ENCODE data around the gene NFATC1.

Gene NFATC1

DNA sequence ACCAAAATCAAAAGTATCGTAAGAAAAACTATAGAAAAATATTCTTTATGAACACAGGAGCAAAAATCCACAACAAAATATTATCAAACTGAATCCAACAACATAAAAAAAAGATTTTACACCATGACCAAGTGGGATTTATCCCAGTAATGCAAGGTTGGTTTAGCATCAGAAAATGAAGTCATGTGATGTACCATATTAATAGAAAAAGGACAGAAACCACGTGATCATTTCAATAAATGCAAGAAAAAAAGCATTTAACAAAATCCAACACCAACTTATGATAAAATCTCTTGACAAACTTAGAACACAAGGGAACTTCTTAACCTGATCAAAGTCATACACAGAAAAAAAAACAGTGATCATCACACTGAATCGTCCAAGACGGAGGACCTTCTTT is 105.3 kb downstream of the NFATC1 start:
- no peak overlapping the region for H2BK15ac ChIP-seq (ENCODE audit: low read length)
- no peak overlapping the region for H3K18ac ChIP-seq (ENCODE audit: low read length)
- no peak overlapping the region for H3K4ac ChIP-seq (ENCODE audit: low read length)
- no peak overlapping the region for H2BK12ac ChIP-seq (ENCODE audit: low read length)
- no peak for DNase-seq (ENCODE audit: low spot score)
- WGBS, 2 donors (ENCODE audit: extremely low coverage in 2 of 2, insufficient read length in 2 of 2, insufficient replicate concordance in 1 of 2), result no CpG with 5 or more reads among the region's 4 CpGs
- no peak overlapping the region for H3K4me2 ChIP-seq (ENCODE audit: insufficient read depth, low read length, poor library complexity, severe bottlenecking)
- H4K91ac ChIP-seq (ENCODE audit: low read depth, low read length, poor library complexity), result no peak overlapping the region
- H2BK120ac ChIP-seq (ENCODE audit: low read depth, low read length), result no peak overlapping the region
- H3K27ac ChIP-seq (replicated peaks; ENCODE audit: low read length), result no peak overlapping the region
- H3K23ac ChIP-seq (ENCODE audit: low read depth, low read length, poor library complexity), result no peak overlapping the region
- H4K8ac ChIP-seq (ENCODE audit: low read depth, low read length), result no peak overlapping the region
- H3K4me1 ChIP-seq (ENCODE audit: control insufficient read depth in 2 of 2, insufficient read depth in 1 of 2, low read depth in 1 of 2, low read length in 2 of 2), result no peaks in the 10 kb centered on the region
- H3K27me3 ChIP-seq (ENCODE audit: control insufficient read depth in 3 of 3, insufficient read depth in 3 of 3, low read depth in 1 of 3, low read length in 3 of 3), result peaks cover 0 to 3% (median 0%) of the 10 kb centered on the region in 3 experiments
- no peak overlapping the region for H2AK5ac ChIP-seq (ENCODE audit: low read depth, low read length)
- peaks cover 4 to 10% of the 10 kb centered on the region in 2 donors for H3K9me3 ChIP-seq (replicated peaks in 1 of 2; ENCODE audit: control insufficient read depth in 2 of 2, insufficient read depth in 1 of 2, low read depth in 1 of 2, low read length in 2 of 2)
- H3K79me1 ChIP-seq (ENCODE audit: low read depth, low read length), result no peaks in the 10 kb centered on the region
- no peak overlapping the region for H3K9ac ChIP-seq (ENCODE audit: low read depth, low read length, poor library complexity)
- H2AFZ ChIP-seq (ENCODE audit: low read length), result no peak overlapping the region
- no peak overlapping the region for H3K4me3 ChIP-seq (ENCODE audit: low read length in 2 of 2)
- no peak overlapping the region for H2BK5ac ChIP-seq (ENCODE audit: low read length)
- no peak overlapping the region for H3K14ac ChIP-seq (ENCODE audit: low read length)
- H3K36me3 ChIP-seq (replicated peaks in 1 of 2; ENCODE audit: control insufficient read depth in 2 of 2, insufficient read depth in 2 of 2, low read length in 2 of 2), result no peaks in the 10 kb centered on the region

DNA sequence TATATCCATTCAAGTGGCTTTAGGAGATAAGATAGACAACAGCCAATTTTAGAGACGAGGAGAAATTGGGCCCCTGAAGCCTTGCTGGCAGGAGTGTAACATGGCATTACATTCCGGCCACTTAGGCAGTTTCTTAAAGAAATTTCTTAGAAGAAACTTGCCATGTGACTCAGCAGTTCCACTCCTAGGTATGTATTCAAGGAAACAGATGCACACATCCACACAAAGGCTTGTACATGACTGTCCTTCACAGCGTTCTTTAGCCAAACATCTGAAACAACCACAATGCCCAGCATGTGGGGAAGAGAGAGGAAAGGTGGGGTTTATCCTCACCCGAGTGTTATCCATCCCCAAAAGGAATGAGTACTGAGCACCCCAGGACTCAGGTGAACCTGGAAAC is 107.1 kb downstream of the NFATC1 start:
- Histone ChIP-seq H2AFZ (ENCODE audit: low read length) (no peak overlapping the region), H2BK5ac (ENCODE audit: low read length) (no peak overlapping the region), H3K36me3 (replicated peaks in 1 of 2; ENCODE audit: control insufficient read depth in 2 of 2, insufficient read depth in 2 of 2, low read length in 2 of 2) (no peaks in the 10 kb centered on the region), H3K9ac (ENCODE audit: low read depth, low read length, poor library complexity) (no peak overlapping the region), H3K4ac (ENCODE audit: low read length) (no peak overlapping the region), H3K18ac (ENCODE audit: low read length) (no peak overlapping the region), H2BK120ac (ENCODE audit: low read depth, low read length) (no peak overlapping the region), H3K9me3 (replicated peaks in 1 of 2; ENCODE audit: control insufficient read depth in 2 of 2, insufficient read depth in 1 of 2, low read depth in 1 of 2, low read length in 2 of 2) (peaks cover 2 to 10% of the 10 kb centered on the region in 2 donors), H3K79me1 (ENCODE audit: low read depth, low read length) (no peaks in the 10 kb centered on the region), H3K4me2 (ENCODE audit: insufficient read depth, low read length, poor library complexity, severe bottlenecking) (no peak overlapping the region), H3K27ac (replicated peaks; ENCODE audit: low read length) (no peak overlapping the region), H4K8ac (ENCODE audit: low read depth, low read length) (no peak overlapping the region), H3K4me3 (ENCODE audit: low read length in 2 of 2) (no peak overlapping the region), H3K14ac (ENCODE audit: low read length) (no peak overlapping the region), H2BK12ac (ENCODE audit: low read length) (no peak overlapping the region), H2BK15ac (ENCODE audit: low read length) (no peak overlapping the region), H2AK5ac (ENCODE audit: low read depth, low read length) (no peak overlapping the region), H3K27me3 (ENCODE audit: control insufficient read depth in 3 of 3, insufficient read depth in 3 of 3, low read depth in 1 of 3, low read length in 3 of 3) (peaks cover 0 to 8% (median 3%) of the 10 kb centered on the region in 3 experiments), H3K23ac (ENCODE audit: low read depth, low read length, poor library complexity) (no peak overlapping the region), H4K91ac (ENCODE audit: low read depth, low read length, poor library complexity) (no peak overlapping the region), H3K4me1 (ENCODE audit: control insufficient read depth in 2 of 2, insufficient read depth in 1 of 2, low read depth in 1 of 2, low read length in 2 of 2) (peaks cover 3 to 12% of the 10 kb centered on the region in 2 donors)
- DNase-seq (ENCODE audit: low spot score), result no peak
- WGBS, 2 donors (ENCODE audit: extremely low coverage in 2 of 2, insufficient read length in 2 of 2, insufficient replicate concordance in 1 of 2), result no CpG with 5 or more reads among the region's 4 CpGs

DNA sequence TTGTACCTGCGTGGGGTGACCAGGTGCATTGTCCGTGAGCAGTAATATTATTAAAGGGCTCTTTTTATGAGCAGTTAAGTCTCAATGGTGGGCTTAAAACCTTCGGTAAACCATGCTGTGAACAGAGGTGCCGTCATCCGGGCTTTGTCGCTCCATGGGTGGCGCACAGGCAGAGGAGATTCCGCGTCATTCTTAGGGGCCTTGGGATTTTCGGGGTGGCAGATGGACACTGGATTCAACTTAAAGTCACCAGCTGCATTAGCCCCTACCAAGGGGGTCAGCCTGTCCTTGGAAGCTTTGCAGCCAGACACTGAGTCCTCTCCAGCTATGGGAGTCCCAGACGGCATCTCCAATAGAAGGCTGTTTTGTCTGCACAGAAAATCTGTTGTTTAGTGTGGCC is 107.7 kb downstream of the NFATC1 start:
- Histone ChIP-seq H3K27ac (replicated peaks; ENCODE audit: low read length) (no peak overlapping the region), H3K4ac (ENCODE audit: low read length) (no peak overlapping the region), H2BK120ac (ENCODE audit: low read depth, low read length) (no peak overlapping the region), H3K18ac (ENCODE audit: low read length) (no peak overlapping the region), H3K36me3 (replicated peaks in 1 of 2; ENCODE audit: control insufficient read depth in 2 of 2, insufficient read depth in 2 of 2, low read length in 2 of 2) (no peaks in the 10 kb centered on the region), H3K23ac (ENCODE audit: low read depth, low read length, poor library complexity) (no peak overlapping the region), H3K79me1 (ENCODE audit: low read depth, low read length) (no peaks in the 10 kb centered on the region), H2AK5ac (ENCODE audit: low read depth, low read length) (no peak overlapping the region), H4K91ac (ENCODE audit: low read depth, low read length, poor library complexity) (no peak overlapping the region), H3K14ac (ENCODE audit: low read length) (no peak overlapping the region), H3K27me3 (ENCODE audit: control insufficient read depth in 3 of 3, insufficient read depth in 3 of 3, low read depth in 1 of 3, low read length in 3 of 3) (peaks cover 0 to 12% (median 3%) of the 10 kb centered on the region in 3 experiments), H2BK12ac (ENCODE audit: low read length) (no peak overlapping the region), H3K4me2 (ENCODE audit: insufficient read depth, low read length, poor library complexity, severe bottlenecking) (no peak overlapping the region), H4K8ac (ENCODE audit: low read depth, low read length) (no peak overlapping the region), H2AFZ (ENCODE audit: low read length) (no peak overlapping the region), H2BK5ac (ENCODE audit: low read length) (no peak overlapping the region), H3K4me3 (ENCODE audit: low read length in 2 of 2) (no peak overlapping the region), H3K9me3 (replicated peaks in 1 of 2; ENCODE audit: control insufficient read depth in 2 of 2, insufficient read depth in 1 of 2, low read depth in 1 of 2, low read length in 2 of 2) (peaks cover 2 to 8% of the 10 kb centered on the region in 2 donors), H3K4me1 (ENCODE audit: control insufficient read depth in 2 of 2, insufficient read depth in 1 of 2, low read depth in 1 of 2, low read length in 2 of 2) (peaks cover 3 to 15% of the 10 kb centered on the region in 2 donors), H2BK15ac (ENCODE audit: low read length) (no peak overlapping the region), H3K9ac (ENCODE audit: low read depth, low read length, poor library complexity) (no peak overlapping the region)
- DNase-seq (ENCODE audit: low spot score), result no peak
- WGBS, 2 donors (ENCODE audit: extremely low coverage in 2 of 2, insufficient read length in 2 of 2, insufficient replicate concordance in 1 of 2), result no CpG with 5 or more reads among the region's 11 CpGs

DNA sequence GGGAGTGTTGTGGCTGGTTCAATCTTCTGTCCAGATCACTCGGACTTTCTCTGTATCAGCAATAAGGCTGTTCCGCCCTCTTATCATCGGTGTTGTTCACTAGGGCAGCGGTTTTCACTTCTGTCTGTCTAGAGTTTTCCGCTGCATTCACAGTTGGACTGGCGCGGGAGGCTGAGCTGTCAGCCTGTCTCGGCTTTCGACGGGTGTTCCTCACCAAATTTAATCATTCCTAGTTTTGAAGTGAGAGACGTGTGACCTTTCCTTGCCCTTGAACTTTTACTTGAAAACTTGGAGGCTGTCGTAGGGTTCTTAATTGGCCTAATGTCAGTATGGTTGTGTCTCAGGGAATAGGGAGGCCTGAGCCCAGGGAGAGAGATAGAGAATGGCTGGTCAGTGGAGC is 108.3 kb downstream of the NFATC1 start:
- Histone ChIP-seq H2BK5ac (ENCODE audit: low read length) (no peak overlapping the region), H3K4ac (ENCODE audit: low read length) (no peak overlapping the region), H3K18ac (ENCODE audit: low read length) (no peak overlapping the region), H4K8ac (ENCODE audit: low read depth, low read length) (no peak overlapping the region), H3K4me2 (ENCODE audit: insufficient read depth, low read length, poor library complexity, severe bottlenecking) (no peak overlapping the region), H3K14ac (ENCODE audit: low read length) (no peak overlapping the region), H2AK5ac (ENCODE audit: low read depth, low read length) (no peak overlapping the region), H2BK15ac (ENCODE audit: low read length) (no peak overlapping the region), H3K27me3 (ENCODE audit: control insufficient read depth in 3 of 3, insufficient read depth in 3 of 3, low read depth in 1 of 3, low read length in 3 of 3) (peaks cover 0 to 15% (median 3%) of the 10 kb centered on the region in 3 experiments), H2AFZ (ENCODE audit: low read length) (no peak overlapping the region), H3K27ac (replicated peaks; ENCODE audit: low read length) (no peak overlapping the region), H3K4me1 (ENCODE audit: control insufficient read depth in 2 of 2, insufficient read depth in 1 of 2, low read depth in 1 of 2, low read length in 2 of 2) (peaks cover 3 to 17% of the 10 kb centered on the region in 2 donors), H3K36me3 (replicated peaks in 1 of 2; ENCODE audit: control insufficient read depth in 2 of 2, insufficient read depth in 2 of 2, low read length in 2 of 2) (no peaks in the 10 kb centered on the region), H2BK12ac (ENCODE audit: low read length) (no peak overlapping the region), H4K91ac (ENCODE audit: low read depth, low read length, poor library complexity) (no peak overlapping the region), H3K9ac (ENCODE audit: low read depth, low read length, poor library complexity) (no peak overlapping the region), H3K4me3 (ENCODE audit: low read length in 2 of 2) (no peak overlapping the region), H3K79me1 (ENCODE audit: low read depth, low read length) (no peaks in the 10 kb centered on the region), H2BK120ac (ENCODE audit: low read depth, low read length) (no peak overlapping the region), H3K9me3 (replicated peaks in 1 of 2; ENCODE audit: control insufficient read depth in 2 of 2, insufficient read depth in 1 of 2, low read depth in 1 of 2, low read length in 2 of 2) (peaks cover 0 to 2% of the 10 kb centered on the region in 2 donors), H3K23ac (ENCODE audit: low read depth, low read length, poor library complexity) (no peak overlapping the region)
- WGBS, 2 donors (ENCODE audit: extremely low coverage in 2 of 2, insufficient read length in 2 of 2, insufficient replicate concordance in 1 of 2), result no CpG with 5 or more reads among the region's 12 CpGs
- DNase-seq (ENCODE audit: low spot score), result no peak

Measured in neuronal stem cell (in vitro differentiated cells).